ENCODE results near the gene MME.
"Not testable (repeated sequence)": the region's sequence is repeated elsewhere in the genome, so short reads cannot be mapped to it uniquely, and the experiment has no call there.

The MME gene

GRCh38 chr3:155084567-155084966 is 4.4 kb downstream of the MME start:
- no peak for DNase-seq (ENCODE audit: low read depth in 3 of 3)

GRCh38 chr3:155086051-155086450 is 5.9 kb downstream of the MME start:
- DNase-seq (ENCODE audit: low read depth in 3 of 3): no peak

GRCh38 chr3:155088706-155089345 is 8.7 kb downstream of the MME start:
- no peak for DNase-seq (ENCODE audit: low read depth in 3 of 3)

GRCh38 chr3:155089495-155089894 is 9.4 kb downstream of the MME start:
- DNase-seq (ENCODE audit: low read depth in 3 of 3): no peak

- DNase-seq (ENCODE audit: low read depth in 3 of 3): no peak
These were observed 13.1 kb downstream of the MME start for GRCh38 chr3:155093261-155093660.

GRCh38 chr3:155096303-155097008 is 16.3 kb downstream of the MME start:
- no peak for DNase-seq (ENCODE audit: low read depth in 3 of 3)

GRCh38 chr3:155097009-155097349 is 16.9 kb downstream of the MME start:
- no peak for DNase-seq (ENCODE audit: low read depth in 3 of 3)

- DNase-seq (ENCODE audit: low read depth in 3 of 3): no peak
These were observed 21.3 kb downstream of the MME start for GRCh38 chr3:155101398-155101797.

GRCh38 chr3:155102329-155102728 is 22.2 kb downstream of the MME start:
- DNase-seq (ENCODE audit: low read depth in 3 of 3): no peak

- DNase-seq (ENCODE audit: low read depth in 3 of 3): no peak
These were observed 23.6 kb downstream of the MME start for GRCh38 chr3:155103686-155104085.

GRCh38 chr3:155106119-155106518 is 26.0 kb downstream of the MME start:
- DNase-seq (ENCODE audit: low read depth in 3 of 3): no peak

- DNase-seq (ENCODE audit: low read depth in 3 of 3): no peak
These were observed 29.9 kb downstream of the MME start for GRCh38 chr3:155110022-155110421.

- DNase-seq (ENCODE audit: low read depth in 3 of 3): no peak
These were observed 31.1 kb downstream of the MME start for GRCh38 chr3:155110996-155111901.

- no peak for DNase-seq (ENCODE audit: low read depth in 3 of 3)
These were observed 31.9 kb downstream of the MME start for GRCh38 chr3:155111971-155112370.

- no peak for DNase-seq (ENCODE audit: low read depth in 3 of 3)
These were observed 32.7 kb downstream of the MME start for GRCh38 chr3:155112661-155113389.

- not testable (repeated sequence) for DNase-seq (ENCODE audit: low read depth in 3 of 3)
These were observed 44.6 kb downstream of the MME start for GRCh38 chr3:155124745-155125144.

- no peak for DNase-seq (ENCODE audit: low read depth in 3 of 3)
These were observed 49.3 kb downstream of the MME start for GRCh38 chr3:155129396-155129795.

- no peak for DNase-seq (ENCODE audit: low read depth in 3 of 3)
These were observed 49.9 kb downstream of the MME start for GRCh38 chr3:155130001-155130400.

- DNase-seq (ENCODE audit: low read depth in 3 of 3): no peak
These were observed 51.0 kb downstream of the MME start for GRCh38 chr3:155131104-155131503.

- DNase-seq (ENCODE audit: low read depth in 3 of 3): not testable (repeated sequence)
These were observed 54.2 kb downstream of the MME start for GRCh38 chr3:155134311-155134710.

- DNase-seq (ENCODE audit: low read depth in 3 of 3): no peak
These were observed 54.9 kb downstream of the MME start for GRCh38 chr3:155135003-155135402.

- no peak for DNase-seq (ENCODE audit: low read depth in 3 of 3)
These were observed 58.6 kb downstream of the MME start for GRCh38 chr3:155138677-155139076.
